CD4-positive, alpha-beta T cell treated with Interleukin-6 for 4 hours (primary cell): ENCODE data around the gene RAD9B.
"Not testable (repeated sequence)": the region's sequence is repeated elsewhere in the genome, so short reads cannot be mapped to it uniquely, and the experiment has no call there.

Experiments
- DNase-seq: peaks from one replicate; pipeline ENCODE4 v3.0.0-alpha.2; 2020; ENCODE audit warnings: mixed read lengths

Gene RAD9B

GRCh38 chr12:110528277-110528839 lies 26.2 kb downstream of the RAD9B start:
- DNase-seq, result no peak

- DNase-seq, result no peak
Measured at GRCh38 chr12:110530511-110530910, 28.4 kb downstream of the RAD9B start.

GRCh38 chr12:110531741-110532333 lies 29.7 kb downstream of the RAD9B start:
- DNase-seq, result no peak

- no peak for DNase-seq
Measured at GRCh38 chr12:110532644-110533043, 30.5 kb downstream of the RAD9B start.

GRCh38 chr12:110533607-110534006 lies 31.5 kb downstream of the RAD9B start:
- no peak for DNase-seq

- no peak for DNase-seq
Measured at GRCh38 chr12:110534811-110535210, 32.7 kb downstream of the RAD9B start.

- DNase-seq, result no peak
Measured at GRCh38 chr12:110536834-110537604, 34.9 kb downstream of the RAD9B start.

GRCh38 chr12:110537605-110538409 lies 35.7 kb downstream of the RAD9B start:
- no peak for DNase-seq

- no peak for DNase-seq
Measured at GRCh38 chr12:110538869-110539622, 36.9 kb downstream of the RAD9B start.

GRCh38 chr12:110540048-110540447 lies 37.9 kb downstream of the RAD9B start:
- no peak for DNase-seq

- DNase-seq, result no peak
Measured at GRCh38 chr12:110543252-110543959, 41.3 kb downstream of the RAD9B start.

- DNase-seq, result no peak
Measured at GRCh38 chr12:110543965-110544364, 41.8 kb downstream of the RAD9B start.

- not testable (repeated sequence) for DNase-seq
Measured at GRCh38 chr12:110545259-110545658, 43.1 kb downstream of the RAD9B start.

- DNase-seq, result no peak
Measured at GRCh38 chr12:110545812-110546211, 43.7 kb downstream of the RAD9B start.

- DNase-seq, result no peak
Measured at GRCh38 chr12:110546339-110546738, 44.2 kb downstream of the RAD9B start.

- no peak for DNase-seq
Measured at GRCh38 chr12:110547090-110547489, 45.0 kb downstream of the RAD9B start.

- DNase-seq, result no peak
Measured at GRCh38 chr12:110548678-110549077, 46.5 kb downstream of the RAD9B start.

GRCh38 chr12:110549716-110550115 lies 47.6 kb downstream of the RAD9B start:
- no peak for DNase-seq

- no peak for DNase-seq
Measured at GRCh38 chr12:110550981-110551380, 48.9 kb downstream of the RAD9B start.
